Natural killer cell (primary cell): Measurements from ENCODE around the gene CHD2. TPM values are rescaled to one million over a fixed set of nuclear protein-coding genes. Genes with fewer than 3 reads are reported as not detected.

Experiments used
- ATAC-seq, 3 donors: fragments of 150-1000 bp in 2 of 3; fragments of 200-7000 bp in 1 of 3; cut with Tn5 transposase; 1 replicate in 1 of 3; 2 replicates in 2 of 3; pipeline ENCODE4 v1.10.0; 2021; ENCODE audit warnings: mild to moderate bottlenecking in 2 of 3, moderate library complexity in 2 of 3
- DNase-seq, 2 donors: peaks; one replicate each; pipeline versions ENCODE4 v3.0.0 to v3.0.0-alpha.2; 2013 to 2021; ENCODE audit warnings: mixed read lengths in 1 of 2
- H3K27ac ChIP-seq: one replicate; pipeline ENCODE4 v1.5.1; 2013; ENCODE audit warnings: mild to moderate bottlenecking, low read length
- H3K27me3 ChIP-seq: one replicate; pipeline ENCODE4 v1.6.1; 2013; ENCODE audit warnings: low read length; ENCODE audit not compliant: control insufficient read depth, insufficient read depth
- H3K36me3 ChIP-seq: one replicate; pipeline ENCODE4 v1.6.1; 2013; ENCODE audit warnings: low read length; ENCODE audit not compliant: control insufficient read depth, insufficient read depth
- H3K4me1 ChIP-seq: one replicate; pipeline ENCODE4 v1.6.1; 2013; ENCODE audit warnings: low read length; ENCODE audit not compliant: control insufficient read depth, insufficient read depth
- H3K4me3 ChIP-seq: one replicate; pipeline ENCODE4 v1.5.1; 2013; ENCODE audit warnings: low read length
- H3K9me3 ChIP-seq: one replicate; pipeline ENCODE4 v1.6.1; 2013; ENCODE audit warnings: low read length; ENCODE audit not compliant: control insufficient read depth, insufficient read depth
- H3K27ac Mint-ChIP-seq, 2 donors: one replicate each; pipeline ENCODE4 v1.8.0; 2022; ENCODE audit warnings: mild to moderate bottlenecking in 2 of 2, mixed read lengths in 2 of 2, moderate library complexity in 1 of 2
- H3K27me3 Mint-ChIP-seq, 2 donors: one replicate each; pipeline ENCODE4 v1.8.0; 2022; ENCODE audit warnings: low read depth in 2 of 2, mixed read lengths in 2 of 2
- H3K36me3 Mint-ChIP-seq: one replicate; pipeline ENCODE4 v1.8.0; 2022; ENCODE audit warnings: mixed read lengths
- H3K4me1 Mint-ChIP-seq, 2 donors: one replicate each; pipeline ENCODE4 v1.8.0; 2022; ENCODE audit warnings: mixed read lengths in 2 of 2
- H3K4me3 Mint-ChIP-seq: one replicate; pipeline ENCODE4 v1.8.0; 2022; ENCODE audit warnings: mild to moderate bottlenecking, moderate library complexity, mixed read lengths
- H3K9me3 Mint-ChIP-seq, 2 donors: one replicate each; pipeline ENCODE4 v1.8.0; 2022; ENCODE audit warnings: mixed read lengths in 2 of 2
- CTCF ChIP-seq: fragments of 200-600 bp; IDR thresholded peaks from one replicate; pipeline ENCODE4 v1.8.0; 2022; ENCODE audit warnings: antibody characterized with exemption
- WGBS: methylation state at CpG from one replicate; pipeline ENCODE4 v1.1.7; 2013; ENCODE audit warnings: missing lambda C conversion rate; ENCODE audit not compliant: insufficient coverage; 5-methylcytosine and 5-hydroxymethylcytosine counted together
- intact Hi-C: fragments of 100-400 bp; cut with micrococcal nuclease; formaldehyde crosslinking; loops from one replicate; pipeline ENCODE4 v1.14.2; 2022
- total RNA-seq, 4 donors: library from RNA; stranded (reverse); fragments of 120-200 nt in 1 of 4; gene quantifications; one replicate each; pipeline versions ENCODE4 v1.2.3 to v1.2.4, GENCODE V29; 2013 to 2022

The CHD2 gene
- total RNA-seq, 3 donors from 2014 or later (not counting 1 experiment from before 2014, with no cell fraction given) = 418 to 449 (median 441) TPM

- Histone ChIP-seq H3K4me3 (no peak overlapping the region), H3K27ac (no peak overlapping the region), H3K4me1 (peaks cover 10% of the 10 kb centered on the region), H3K27me3 (no peaks in the 10 kb centered on the region), H3K9me3 (no peaks in the 10 kb centered on the region), H3K36me3 (no peaks in the 10 kb centered on the region)
- Mint-ChIP-seq H3K9me3 (no peaks in the 10 kb centered on the region), H3K4me3 (no peak overlapping the region), H3K36me3 (no peaks in the 10 kb centered on the region), H3K4me1 (peaks cover 7 to 10% of the 10 kb centered on the region in 2 donors), H3K27me3 (peaks cover 5 to 6% of the 10 kb centered on the region in 2 donors), H3K27ac (no peak overlapping the region)
- intact Hi-C loops = no loop called here
- 74% methylated on average over 20 of the region's 20 CpGs for WGBS
- no peak for TF ChIP-seq CTCF
- DNase-seq = no peak
- no peak for ATAC-seq
Measured at GRCh38 chr15:93040288-93041158, 140.4 kb downstream of the CHD2 start.

DNA sequence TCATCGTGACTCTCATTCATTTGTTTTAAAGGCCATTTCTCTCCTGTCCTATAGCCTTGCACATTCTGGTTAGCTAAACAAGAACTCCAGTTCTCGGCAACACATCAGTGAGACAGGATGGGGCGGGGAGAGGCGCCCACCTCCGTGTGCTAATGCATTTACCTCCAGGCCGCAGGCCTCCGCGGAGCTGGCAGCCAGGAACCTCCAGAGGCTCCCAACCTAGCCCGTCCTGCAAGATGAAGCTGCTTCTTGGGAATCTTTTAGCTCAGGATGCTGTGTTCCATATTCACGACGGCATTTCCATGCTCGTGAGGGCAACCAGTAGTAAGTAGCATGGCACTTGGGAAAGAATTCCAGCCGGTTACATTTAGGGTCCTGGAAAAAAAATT lies 141.0 kb downstream of the CHD2 start:
- H3K27ac Mint-ChIP-seq = no peak overlapping the region
- intact Hi-C loops = no loop called here
- Histone ChIP-seq H3K4me3 (no peak overlapping the region), H3K27me3 (no peaks in the 10 kb centered on the region), H3K4me1 (peaks cover 3% of the 10 kb centered on the region), H3K9me3 (peaks cover 2% of the 10 kb centered on the region), H3K27ac (no peak overlapping the region), H3K36me3 (no peaks in the 10 kb centered on the region)
- H3K36me3 Mint-ChIP-seq = peaks cover 5% of the 10 kb centered on the region
- no peak for DNase-seq
- ATAC-seq = no peak
- H3K4me3 Mint-ChIP-seq = no peak overlapping the region
- no peak for TF ChIP-seq CTCF
- peaks cover 2 to 3% of the 10 kb centered on the region in 2 donors for H3K27me3 Mint-ChIP-seq
- 87% methylated on average over 13 of the region's 13 CpGs for WGBS
- peaks cover 3% of the 10 kb centered on the region in 2 donors for H3K9me3 Mint-ChIP-seq
- peaks cover 9% of the 10 kb centered on the region in 2 donors for H3K4me1 Mint-ChIP-seq

GRCh38 chr15:93042211-93042610 lies 142.1 kb downstream of the CHD2 start:
- H3K27me3 Mint-ChIP-seq = peaks cover 0 to 3% of the 10 kb centered on the region in 2 donors
- no peak overlapping the region for H3K4me3 Mint-ChIP-seq
- Histone ChIP-seq H3K4me3 (no peak overlapping the region), H3K4me1 (peaks cover 8% of the 10 kb centered on the region), H3K27me3 (no peaks in the 10 kb centered on the region), H3K27ac (no peak overlapping the region), H3K36me3 (no peaks in the 10 kb centered on the region), H3K9me3 (peaks cover 7% of the 10 kb centered on the region)
- intact Hi-C loops = no loop called here
- H3K4me1 Mint-ChIP-seq = peaks cover 15 to 16% of the 10 kb centered on the region in 2 donors
- peaks cover 8% of the 10 kb centered on the region for H3K36me3 Mint-ChIP-seq
- ATAC-seq (no peak), DNase-seq (no peak)
- 51% methylated on average over 3 of the region's 3 CpGs for WGBS
- H3K9me3 Mint-ChIP-seq = peaks cover 5 to 6% of the 10 kb centered on the region in 2 donors
- no peak overlapping the region for H3K27ac Mint-ChIP-seq
- no peak for TF ChIP-seq CTCF
